Ishikawa (cell line): ENCODE results near the gene FNDC8.

Source experiments
- CEBPB ChIP-seq: IDR thresholded peaks from 2 replicates; pipeline ENCODE4 v1.6.1; 2012
- CREB1 ChIP-seq: IDR thresholded peaks from 2 replicates; pipeline ENCODE4 v1.6.1; 2012; ENCODE audit warnings: low read depth
- EGR1 ChIP-seq: IDR thresholded peaks from 2 replicates; pipeline ENCODE4 v1.6.1; 2012
- EP300 ChIP-seq: IDR thresholded peaks from 2 replicates; pipeline ENCODE4 v1.6.1; 2012; ENCODE audit warnings: borderline replicate concordance
- FOXM1 ChIP-seq: IDR thresholded peaks from 2 replicates; pipeline ENCODE4 v1.6.1; 2012; ENCODE audit warnings: low read depth, borderline replicate concordance
- NFIC ChIP-seq: IDR thresholded peaks from 2 replicates; pipeline ENCODE4 v1.6.1; 2012
- RAD21 ChIP-seq: IDR thresholded peaks from 2 replicates; pipeline ENCODE4 v1.6.1; 2012; ENCODE audit warnings: low read depth
- REST ChIP-seq: IDR thresholded peaks from 2 replicates; pipeline ENCODE4 v1.6.1; 2012; ENCODE audit warnings: low read depth, mild to moderate bottlenecking
- TAF1 ChIP-seq: IDR thresholded peaks from 2 replicates; pipeline ENCODE4 v1.6.1; 2012; ENCODE audit warnings: low read depth, mild to moderate bottlenecking
- TCF12 ChIP-seq: IDR thresholded peaks from 2 replicates; pipeline ENCODE4 v1.6.1; 2012; ENCODE audit warnings: low read depth
- TEAD4 ChIP-seq: IDR thresholded peaks from 2 replicates; pipeline ENCODE4 v1.6.1; 2012
- YY1 ChIP-seq: IDR thresholded peaks from 2 replicates; pipeline ENCODE4 v1.6.1; 2012; ENCODE audit warnings: low read depth
- ZBTB7A ChIP-seq: IDR thresholded peaks from 2 replicates; pipeline ENCODE4 v1.6.1; 2012; ENCODE audit warnings: low read depth
- TF ChIP-seq, protein P1 (sequence below): IDR thresholded peaks from 2 replicates; pipeline ENCODE4 v1.6.1; 2012
- TF ChIP-seq, protein P2 (sequence below): IDR thresholded peaks from 2 replicates; pipeline ENCODE4 v1.6.1; 2012

FNDC8 gene

GRCh38 chr17:35121315-35121714, at the start of gene FNDC8:
Gene FNDC8 (plus strand): TSS chr17:35121615. CDS start chr17:35121694, 79 bp downstream.
- no peak for TF ChIP-seq CEBPB
- no peak for TF ChIP-seq EGR1
- no peak for TF ChIP-seq NFIC
- no peak for TF ChIP-seq TEAD4

- TF ChIP-seq CEBPB (no peak), RAD21 (no peak), REST (no peak), ZBTB7A (no peak), EP300 (no peak), CREB1 (no peak), TEAD4 (no peak), NFIC (no peak), TAF1 (no peak), YY1 (no peak), EGR1 (no peak), FOXM1 (no peak), TCF12 (no peak)
- TF ChIP-seq, protein P1, sequence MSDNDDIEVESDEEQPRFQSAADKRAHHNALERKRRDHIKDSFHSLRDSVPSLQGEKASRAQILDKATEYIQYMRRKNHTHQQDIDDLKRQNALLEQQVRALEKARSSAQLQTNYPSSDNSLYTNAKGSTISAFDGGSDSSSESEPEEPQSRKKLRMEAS = no peak
- TF ChIP-seq, protein P2, sequence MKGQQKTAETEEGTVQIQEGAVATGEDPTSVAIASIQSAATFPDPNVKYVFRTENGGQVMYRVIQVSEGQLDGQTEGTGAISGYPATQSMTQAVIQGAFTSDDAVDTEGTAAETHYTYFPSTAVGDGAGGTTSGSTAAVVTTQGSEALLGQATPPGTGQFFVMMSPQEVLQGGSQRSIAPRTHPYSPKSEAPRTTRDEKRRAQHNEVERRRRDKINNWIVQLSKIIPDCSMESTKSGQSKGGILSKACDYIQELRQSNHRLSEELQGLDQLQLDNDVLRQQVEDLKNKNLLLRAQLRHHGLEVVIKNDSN = no peak
Measured at GRCh38 chr17:35073183-35073790, 48.1 kb upstream of the FNDC8 start.

GRCh38 chr17:35073991-35074627, 47.3 kb upstream of the FNDC8 start:
- no peak for TF ChIP-seq YY1
- TF ChIP-seq, protein P2 = no peak
- TF ChIP-seq CREB1 = no peak
- TF ChIP-seq EGR1 = no peak
- no peak for TF ChIP-seq FOXM1
- TF ChIP-seq NFIC = no peak
- no peak for TF ChIP-seq EP300
- no peak for TF ChIP-seq CEBPB
- TF ChIP-seq, protein P1 = no peak
- no peak for TF ChIP-seq TAF1
- TF ChIP-seq ZBTB7A = no peak
- no peak for TF ChIP-seq TEAD4
- TF ChIP-seq TCF12 = no peak
- TF ChIP-seq REST = no peak
- TF ChIP-seq RAD21 = no peak

GRCh38 chr17:35074711-35075707, 46.4 kb upstream of the FNDC8 start:
- TF ChIP-seq TEAD4 (no peak), CREB1 (no peak), EGR1 (no peak), ZBTB7A (no peak), RAD21 (no peak), FOXM1 (no peak), CEBPB (no peak), EP300 (no peak), NFIC (no peak), YY1 (no peak), TAF1 (no peak), REST (no peak), TCF12 (no peak)
- TF ChIP-seq, protein P2 = no peak
- TF ChIP-seq, protein P1 = no peak
